DOHH2 (cell line): Measurements from ENCODE around the gene MAPKBP1.

Source experiments
- CTCF ChIP-seq: fragments of 200-600 bp; sonication (generic); IDR thresholded peaks from one replicate; pipeline ENCODE4 v1.5.1; 2014; ENCODE audit warnings: antibody characterized with exemption, mild to moderate bottlenecking, low read depth, low read length; ENCODE audit not compliant: poor library complexity, severe bottlenecking
- EZH2phosphoT487 ChIP-seq: fragments of 200-600 bp; sonication (generic); IDR thresholded peaks from 2 replicates; pipeline ENCODE4 v1.6.1; 2017; ENCODE audit warnings: borderline replicate concordance, mild to moderate bottlenecking, antibody characterized with exemption, low read length, moderate library complexity, mixed read lengths

- peak; percentile 88 for TF ChIP-seq CTCF
- TF ChIP-seq EZH2phosphoT487, result no peak
Measured at GRCh38 chr15:41811432-41812195, 37.3 kb downstream of the MAPKBP1 start.
